Measurements from ENCODE around the gene RAD52.

The RAD52 gene

GRCh38 chr12:967641-968040 lies 18.1 kb upstream of the RAD52 start:
- DNase-seq (ENCODE audit: insufficient read length, low spot score) (no peak), FAIRE-seq (no peak)
- no peak for TF ChIP-seq CTCF (IDR thresholded peaks at IDR 0.05; ENCODE audit: insufficient read depth, missing control alignments)

DNA sequence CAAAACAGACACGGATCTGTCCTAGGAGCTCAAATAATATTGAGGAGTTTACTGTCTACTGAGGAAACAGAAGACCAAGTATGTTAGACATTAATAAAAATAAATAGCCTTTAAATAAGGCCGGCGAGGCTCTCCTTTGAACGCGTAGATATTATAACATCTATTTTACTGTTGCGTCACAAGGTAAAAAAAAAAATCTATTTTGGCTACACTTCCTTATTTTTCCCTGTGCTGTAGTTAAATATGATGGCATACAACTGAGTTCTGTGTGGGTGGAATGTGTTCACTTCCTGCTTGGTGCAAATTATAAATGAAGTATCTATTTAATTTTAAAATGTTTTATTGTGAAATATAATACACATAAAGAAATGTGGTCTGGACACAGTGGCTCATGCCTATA lies 17.2 kb upstream of the RAD52 start:
- DNase-seq (ENCODE audit: insufficient read length, low spot score) (no peak), FAIRE-seq (no peak)
- no peak for TF ChIP-seq CTCF (IDR thresholded peaks at IDR 0.05; ENCODE audit: insufficient read depth, missing control alignments)

- FAIRE-seq (no peak), DNase-seq (ENCODE audit: insufficient read length, low spot score) (no peak)
- no peak for TF ChIP-seq CTCF (IDR thresholded peaks at IDR 0.05; ENCODE audit: insufficient read depth, missing control alignments)
These were observed 9.2 kb upstream of the RAD52 start for GRCh38 chr12:958588-959123.

GRCh38 chr12:955939-956338 lies 6.4 kb upstream of the RAD52 start:
- DNase-seq (ENCODE audit: insufficient read length, low spot score) = no peak
- TF ChIP-seq CTCF (IDR thresholded peaks at IDR 0.05; ENCODE audit: insufficient read depth, missing control alignments) = no peak
- FAIRE-seq = no peak

GRCh38 chr12:954741-955140 lies 5.2 kb upstream of the RAD52 start:
- DNase-seq (ENCODE audit: insufficient read length, low spot score) (no peak), FAIRE-seq (no peak)
- no peak for TF ChIP-seq CTCF (IDR thresholded peaks at IDR 0.05; ENCODE audit: insufficient read depth, missing control alignments)

- DNase-seq (ENCODE audit: insufficient read length, low spot score) (no peak), FAIRE-seq (no peak)
- TF ChIP-seq CTCF (IDR thresholded peaks at IDR 0.05; ENCODE audit: insufficient read depth, missing control alignments) = no peak
These were observed 4.3 kb upstream of the RAD52 start for GRCh38 chr12:953776-954175.

DNA sequence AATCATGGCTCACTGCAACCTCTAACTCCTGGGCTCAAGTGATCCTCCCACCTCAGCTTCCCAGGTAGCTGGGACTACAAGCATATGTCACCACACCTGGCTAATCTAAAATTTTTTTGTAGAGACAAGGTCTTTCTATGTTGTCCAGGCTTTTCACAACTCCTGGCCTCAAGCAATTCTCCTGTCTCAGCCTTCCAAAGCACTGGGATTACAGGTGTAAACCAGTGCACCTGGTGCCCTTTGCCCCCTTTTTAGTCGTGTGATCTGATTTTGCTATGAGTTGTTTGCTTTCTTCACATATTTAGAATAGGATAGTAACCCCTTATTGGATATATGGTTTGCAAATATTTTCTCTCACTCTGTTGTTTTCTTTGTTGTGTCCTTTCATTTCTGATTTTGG lies 1.7 kb upstream of the RAD52 start:
- no peak for TF ChIP-seq CTCF (IDR thresholded peaks at IDR 0.05; ENCODE audit: insufficient read depth, missing control alignments)
- FAIRE-seq = no peak
- DNase-seq (ENCODE audit: insufficient read length, low spot score) = no peak
